Activated CD4-positive, alpha-beta T cell treated with anti-CD3 and anti-CD28 coated beads, Interleukin-2, amount 50 U/mL, for 1 hour (primary cell): ENCODE results near the gene SLC19A3.
"Not testable (repeated sequence)": the region's sequence is repeated elsewhere in the genome, so short reads cannot be mapped to it uniquely, and the experiment has no call there.

ENCODE experiments used
- DNase-seq: peaks from one replicate; pipeline ENCODE4 v3.0.0-alpha.2; 2020

Gene SLC19A3

DNA sequence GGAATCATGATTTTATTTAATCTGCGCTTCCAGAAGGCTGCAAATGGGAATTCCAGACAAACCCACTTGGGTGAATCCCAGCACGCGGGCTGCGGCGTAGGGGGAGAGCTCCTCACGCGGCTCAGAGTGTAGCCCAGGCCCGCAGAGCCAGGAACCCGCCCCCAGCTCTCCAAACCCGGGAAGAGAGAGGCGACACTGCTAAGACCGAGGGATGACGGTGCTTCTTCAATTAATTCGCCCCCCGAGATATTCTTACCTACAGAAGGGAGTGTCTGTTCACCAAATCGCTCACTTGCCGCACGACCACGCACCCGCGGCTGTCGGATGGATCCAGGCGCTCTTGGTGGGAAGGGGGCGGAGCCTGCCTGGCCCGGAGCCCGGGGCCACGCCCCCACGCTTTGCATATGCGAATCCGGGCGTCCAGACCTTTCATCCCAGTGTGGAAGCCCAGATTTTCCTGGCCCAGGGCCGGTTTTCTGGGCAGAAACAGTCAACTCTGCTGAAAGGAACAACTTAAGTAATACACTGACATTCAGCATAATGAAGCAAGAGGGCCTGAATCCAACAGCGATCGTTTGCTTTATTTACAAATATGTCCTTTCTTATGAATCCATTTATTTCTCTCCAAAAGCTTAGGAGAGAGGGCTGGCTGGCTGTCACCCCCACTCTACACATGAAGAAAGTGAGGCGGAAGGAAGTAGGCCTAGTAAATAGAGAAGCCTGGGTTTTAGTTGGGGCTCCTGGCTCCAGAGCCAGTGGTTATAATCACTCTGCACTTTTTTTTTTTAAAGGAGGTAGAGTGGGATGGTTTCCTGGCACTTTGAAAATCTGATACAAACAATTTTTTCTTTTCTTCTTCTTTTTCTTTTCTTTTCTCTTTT, at the start of gene SLC19A3:
SLC19A3 (minus strand) TSS at position 342 of the 881 bp plus-strand sequence. CDS start 15,710 bp downstream, outside the sequence.
- no peak for DNase-seq

- DNase-seq: peak; percentile 55
Observed at GRCh38 chr2:227766373-227766883, 48.6 kb upstream of the SLC19A3 start.

GRCh38 chr2:227765788-227766372, 48.1 kb upstream of the SLC19A3 start:
- DNase-seq: no peak

DNA sequence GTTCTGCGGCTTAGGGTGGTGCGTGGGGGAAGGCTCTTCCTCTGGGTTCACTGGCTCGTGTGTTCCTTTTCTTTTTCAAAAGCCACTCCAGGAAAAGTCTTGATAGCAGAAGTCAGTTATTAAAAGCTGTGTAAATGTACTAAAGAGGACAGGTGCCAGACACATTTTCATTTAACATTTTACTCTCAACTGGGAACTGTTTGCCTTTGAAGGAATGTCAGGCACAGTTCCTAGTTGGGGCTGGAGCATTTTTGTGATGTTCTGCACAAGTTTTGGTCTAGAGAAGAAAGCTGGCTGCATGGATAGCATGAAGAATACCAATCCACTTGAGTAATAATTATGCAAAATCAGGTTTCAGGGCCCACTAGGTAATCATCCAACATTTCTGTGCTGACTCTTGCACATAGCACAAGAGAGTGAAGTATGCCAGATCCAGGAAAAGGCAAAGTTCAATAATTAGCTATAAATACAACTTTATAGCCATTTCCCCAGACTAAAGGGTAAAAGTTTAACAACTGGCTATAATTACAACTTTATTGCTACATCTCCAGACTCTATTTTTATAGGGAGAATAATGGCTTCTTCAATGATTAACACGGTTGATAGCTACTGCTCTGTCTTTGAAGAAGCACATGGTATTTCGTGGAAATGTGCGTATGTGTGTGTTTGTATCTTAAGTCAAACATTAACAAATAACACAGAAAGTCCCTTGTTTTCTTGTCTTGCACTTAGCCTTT, 44.1 kb upstream of the SLC19A3 start:
- DNase-seq: no peak

- no peak for DNase-seq
Observed at GRCh38 chr2:227759411-227760118, 41.7 kb upstream of the SLC19A3 start.

- not testable (repeated sequence) for DNase-seq
Observed at GRCh38 chr2:227756261-227756660, 38.4 kb upstream of the SLC19A3 start.

GRCh38 chr2:227748079-227748478, 30.3 kb upstream of the SLC19A3 start:
- DNase-seq: no peak

- DNase-seq: no peak
Observed at GRCh38 chr2:227745594-227745993, 27.8 kb upstream of the SLC19A3 start, which contains the start of gene SCYGR8. TSS of gene SCYGR8 (plus strand) at chr2:227745894. CDS start at chr2:227745894, 0 bp downstream.

GRCh38 chr2:227740705-227741104, 22.9 kb upstream of the SLC19A3 start:
- DNase-seq: not testable (repeated sequence)

DNA sequence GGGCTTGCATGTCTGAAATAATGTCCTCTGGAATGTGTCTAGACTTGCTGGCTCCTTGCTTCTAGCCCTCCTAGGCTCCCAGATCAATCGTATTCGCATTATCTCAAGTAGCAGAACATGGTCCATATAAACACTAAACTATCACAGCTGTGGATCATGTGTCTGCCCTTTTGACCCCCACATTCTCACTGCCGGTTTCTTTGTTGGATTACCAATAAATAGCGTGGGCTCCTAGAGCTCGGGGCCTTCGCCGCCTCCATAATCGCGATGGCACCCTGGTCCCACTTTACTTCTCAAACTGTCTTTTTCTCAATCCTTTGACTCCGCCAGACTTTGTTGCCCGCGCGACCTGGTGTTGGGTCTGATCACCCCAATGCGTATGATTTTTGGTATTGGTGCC, 21.5 kb upstream of the SLC19A3 start:
- no peak for DNase-seq

- no peak for DNase-seq
Observed at GRCh38 chr2:227728035-227728434, 10.2 kb upstream of the SLC19A3 start, which contains the start of gene SCYGR7. TSS of gene SCYGR7 (plus strand) at chr2:227728335. CDS start at chr2:227728335, 0 bp downstream.

DNA sequence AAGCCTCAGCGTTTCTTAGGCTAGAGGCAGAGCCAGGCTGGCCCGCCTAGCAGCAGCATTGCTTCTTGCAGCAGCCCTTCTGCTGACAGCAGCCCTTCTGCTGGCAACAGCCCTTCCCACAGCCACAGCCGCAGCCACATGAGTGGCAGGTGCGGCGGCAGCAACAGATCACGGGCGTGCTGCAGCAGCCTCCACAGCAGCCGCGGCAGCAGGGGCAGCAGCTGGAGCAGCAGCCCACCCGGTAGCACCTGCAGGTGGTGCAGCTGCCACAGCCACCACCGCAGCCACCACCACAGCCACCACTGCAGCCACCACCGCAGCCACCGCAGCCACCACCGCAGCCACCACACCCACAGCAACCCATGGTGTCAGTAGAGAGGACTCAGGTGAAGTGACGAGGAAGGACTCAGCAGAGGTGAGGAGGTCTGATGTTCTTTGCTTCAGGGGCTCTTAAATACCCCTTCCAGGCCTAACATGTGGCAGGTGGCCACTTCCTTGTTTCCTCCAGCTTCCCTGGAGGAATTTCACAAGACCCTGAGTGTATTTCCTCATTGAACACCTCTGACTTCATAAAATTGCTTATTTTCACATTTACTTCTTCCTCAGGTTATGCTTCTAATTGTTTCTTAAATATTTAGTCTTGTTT, 6.7 kb upstream of the SLC19A3 start, which contains the start of gene SCYGR6:
SCYGR6 (minus strand) TSS at position 364 of the 646 bp plus-strand sequence; CDS start at position 364, 0 bp downstream.
- DNase-seq: no peak

DNA sequence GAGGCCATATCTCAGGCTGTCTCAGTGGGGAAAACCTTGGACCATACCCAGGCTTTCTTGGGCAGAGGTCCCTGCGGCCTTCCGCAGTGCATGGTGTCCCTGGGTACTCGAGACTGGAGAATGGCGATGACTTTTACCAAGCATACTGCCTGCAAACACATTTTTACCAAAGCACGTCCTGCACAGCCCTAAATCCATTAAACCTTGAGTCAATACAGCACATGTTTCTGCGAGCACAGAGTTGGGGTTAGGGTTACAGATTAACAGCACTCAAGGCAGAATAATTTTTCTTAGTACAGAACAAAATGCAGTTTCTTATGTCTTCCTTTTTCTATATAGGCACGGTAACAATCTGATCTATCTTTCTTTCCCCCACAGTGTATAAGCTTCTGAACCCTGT, 5.0 kb upstream of the SLC19A3 start:
- DNase-seq: not testable (repeated sequence)

DNA sequence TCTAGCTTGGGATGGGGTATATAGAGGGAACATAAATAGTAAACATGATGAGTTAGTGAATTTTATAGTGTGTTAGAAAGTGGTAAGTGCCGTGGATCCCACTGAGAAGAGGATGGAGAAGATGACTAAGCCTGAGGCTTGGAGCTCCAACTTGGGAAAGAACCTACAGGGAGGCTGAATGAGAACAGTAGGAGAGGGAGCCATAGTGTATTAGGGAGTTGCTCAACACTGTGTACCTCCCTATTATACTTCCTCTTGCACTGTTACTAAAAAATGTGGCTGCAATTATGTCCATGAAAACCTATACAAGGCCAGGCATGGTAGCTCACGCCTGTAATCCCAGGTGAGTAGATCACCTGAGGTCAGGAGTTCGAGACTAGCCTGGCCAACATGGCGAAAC, 2.9 kb upstream of the SLC19A3 start:
- no peak for DNase-seq

GRCh38 chr2:227719641-227720040, 1.8 kb upstream of the SLC19A3 start:
- no peak for DNase-seq

DNA sequence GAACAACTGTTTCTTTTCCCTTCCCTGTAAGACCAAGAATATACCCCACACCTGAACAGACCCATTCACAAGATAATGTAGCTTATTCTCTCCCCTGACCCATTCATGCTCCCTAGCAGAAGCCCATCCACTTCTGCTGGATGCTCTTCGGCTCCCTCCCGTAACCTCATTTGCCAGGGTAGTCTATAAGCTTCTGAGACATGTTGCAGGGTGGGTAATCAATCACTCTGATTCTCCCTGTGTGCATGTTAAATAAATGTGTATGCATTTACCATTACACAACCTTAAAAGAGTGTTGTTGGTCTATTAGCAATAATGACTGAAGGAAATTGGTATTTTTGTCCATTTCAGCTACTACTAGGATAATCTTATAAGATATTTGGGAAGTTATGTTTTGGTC, 1.3 kb downstream of the SLC19A3 start:
- no peak for DNase-seq

- DNase-seq: no peak
Observed at GRCh38 chr2:227713291-227713690, 4.5 kb downstream of the SLC19A3 start.

DNA sequence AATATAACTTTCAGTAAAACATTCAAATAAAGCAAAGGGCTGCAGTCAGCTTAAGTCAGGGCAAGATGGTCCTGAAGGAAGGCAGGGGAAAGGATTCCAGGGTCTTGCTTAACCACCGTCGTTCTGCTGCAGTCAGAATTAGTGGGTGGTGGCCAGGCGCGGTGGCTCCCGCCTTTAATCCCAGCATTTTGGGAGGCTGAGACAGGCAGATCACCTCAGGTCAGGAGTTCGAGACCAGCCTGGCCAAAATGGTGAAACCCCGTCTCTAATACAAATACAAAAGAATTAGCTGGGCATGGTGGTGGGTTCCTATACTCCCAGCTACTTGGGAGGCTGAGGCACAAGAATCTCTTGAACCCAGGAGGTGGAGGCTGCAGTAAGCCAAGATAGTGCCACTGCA, 6.8 kb downstream of the SLC19A3 start:
- no peak for DNase-seq

GRCh38 chr2:227707390-227707789, 10.4 kb downstream of the SLC19A3 start:
- no peak for DNase-seq

DNA sequence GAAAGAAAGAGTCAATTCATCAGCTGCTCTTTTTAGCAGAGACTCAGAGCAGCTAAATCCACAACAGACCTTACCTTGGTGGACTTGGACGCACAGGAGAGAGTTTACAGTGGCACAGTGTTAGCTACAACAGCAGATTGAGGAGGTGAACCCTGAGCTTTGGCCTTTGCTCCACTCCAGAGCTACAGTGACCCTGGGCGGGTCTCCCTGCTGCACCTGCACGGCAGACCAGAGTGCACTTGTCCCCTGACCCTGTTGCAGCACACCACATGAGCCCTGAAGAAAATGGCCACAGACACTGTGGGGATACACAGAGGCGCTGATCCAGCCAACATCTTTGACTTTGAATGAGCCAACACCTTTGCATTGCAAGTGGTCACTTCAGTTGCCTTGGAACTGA, 11.0 kb downstream of the SLC19A3 start:
- no peak for DNase-seq

DNA sequence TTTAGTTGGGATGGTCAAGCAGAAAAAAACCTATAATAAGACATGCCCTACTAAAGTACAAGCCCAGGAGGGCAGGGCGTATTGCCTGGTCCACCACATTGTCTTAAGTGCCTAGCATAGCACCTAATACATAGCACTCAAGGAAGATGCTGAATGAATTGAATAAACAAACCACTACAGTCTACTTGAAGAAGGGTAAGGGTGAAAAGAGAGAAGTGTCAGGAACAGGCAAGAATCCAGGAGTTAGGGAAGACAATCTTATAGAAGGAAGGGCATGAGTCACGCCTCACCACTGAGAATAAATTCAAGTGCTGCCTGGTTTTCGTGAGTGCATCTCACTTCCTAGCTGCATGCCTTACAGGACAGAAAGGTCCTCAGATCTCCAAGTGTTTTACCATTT, 13.9 kb downstream of the SLC19A3 start:
- no peak for DNase-seq

DNA sequence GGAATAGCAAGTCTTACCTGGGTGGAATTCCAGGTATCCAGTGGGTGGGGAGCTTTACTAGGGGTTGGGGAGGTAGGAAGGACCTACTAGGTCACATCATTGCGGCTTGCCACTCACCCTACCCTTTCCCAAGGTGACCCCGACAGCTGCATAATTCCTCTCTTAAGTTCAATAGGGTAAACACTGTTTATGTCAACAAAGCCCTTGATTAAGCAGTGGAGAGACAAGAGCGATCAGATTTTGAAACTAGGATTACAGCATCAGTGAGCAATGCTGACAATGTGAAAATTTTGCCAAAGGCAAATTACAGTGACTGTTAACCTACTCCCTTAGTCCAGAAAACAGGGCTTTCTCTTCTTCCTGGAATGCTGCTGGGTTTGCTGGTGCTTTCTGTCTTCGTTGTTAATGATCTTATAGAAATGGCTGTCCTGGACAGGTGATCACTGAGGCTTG, 14.5 kb downstream of the SLC19A3 start:
- DNase-seq: no peak
